Measurements from ENCODE around the gene PRCP.

- no peak for TF ChIP-seq TAF1 (IDR thresholded peaks at IDR 0.05; ENCODE audit: borderline replicate concordance, insufficient read depth, low read length)
- TF ChIP-seq POLR2AphosphoS5 (IDR thresholded peaks at IDR 0.05; ENCODE audit: low read depth, low read length) = no peak
- TF ChIP-seq REST (IDR thresholded peaks at IDR 0.05; ENCODE audit: insufficient read depth in 1 of 2, low read depth in 2 of 2, low read length in 2 of 2) = no peak
- no peak for TF ChIP-seq SIN3A (IDR thresholded peaks at IDR 0.05; ENCODE audit: borderline replicate concordance, insufficient read depth, low read length)
- no peak for TF ChIP-seq FOXP2 (optimal IDR thresholded peaks at IDR 0.05; ENCODE audit: borderline replicate concordance, extremely low read depth, extremely low read length, insufficient read depth)
Measured at GRCh38 chr11:82775736-82776346, 124.4 kb downstream of the PRCP start.
